Middle frontal gyrus (tissue), 1 donor: ENCODE measurements around the gene ZDHHC8.

Experiments
- DNase-seq: peaks from one replicate; pipeline ENCODE4 v3.0.0-alpha.2; 2015; ENCODE audit warnings: low spot score; ENCODE audit errors: extremely low spot score

ZDHHC8 gene

DNA sequence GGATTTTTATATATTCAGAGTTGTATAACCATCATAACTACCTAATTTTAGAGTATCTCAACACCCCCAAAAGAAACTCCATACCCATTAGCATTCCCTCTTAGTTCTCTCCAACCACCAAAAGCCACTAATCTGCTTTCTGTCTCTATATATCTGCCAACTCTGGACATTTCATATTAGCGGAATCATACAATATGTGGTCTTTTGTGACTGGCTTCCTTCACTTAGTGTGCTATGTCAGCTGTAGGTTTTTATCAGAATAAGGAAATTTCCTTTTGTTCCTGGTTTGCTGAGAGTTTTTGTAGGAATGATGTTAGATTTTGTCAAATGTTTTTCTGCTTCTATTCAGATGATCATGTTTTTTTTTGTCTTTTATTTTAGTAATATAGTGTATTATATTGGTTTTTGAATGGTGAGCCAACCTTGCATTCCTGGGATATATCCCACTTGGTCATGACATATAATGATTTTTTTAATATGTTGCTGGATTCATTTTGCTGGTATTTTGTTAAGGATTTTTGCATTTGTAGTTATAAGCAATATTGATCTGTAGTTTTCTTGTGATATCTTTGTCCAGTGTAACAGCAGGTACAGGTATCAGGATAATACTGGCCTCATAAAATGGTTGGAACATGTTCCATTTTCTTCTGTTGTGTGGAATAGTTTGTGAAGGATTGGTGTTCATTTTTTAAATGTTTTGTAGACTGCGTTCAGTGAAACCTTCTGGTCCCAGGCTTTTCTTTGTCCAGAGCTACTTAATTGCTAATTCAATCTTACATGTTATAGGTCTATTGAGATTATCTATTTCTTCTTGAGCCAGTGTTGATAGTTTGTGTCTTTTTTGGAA, 34.8 kb upstream of the ZDHHC8 start:
- DNase-seq, result no peak

GRCh38 chr22:20099099-20099711, 32.4 kb upstream of the ZDHHC8 start:
- DNase-seq, result no peak

DNA sequence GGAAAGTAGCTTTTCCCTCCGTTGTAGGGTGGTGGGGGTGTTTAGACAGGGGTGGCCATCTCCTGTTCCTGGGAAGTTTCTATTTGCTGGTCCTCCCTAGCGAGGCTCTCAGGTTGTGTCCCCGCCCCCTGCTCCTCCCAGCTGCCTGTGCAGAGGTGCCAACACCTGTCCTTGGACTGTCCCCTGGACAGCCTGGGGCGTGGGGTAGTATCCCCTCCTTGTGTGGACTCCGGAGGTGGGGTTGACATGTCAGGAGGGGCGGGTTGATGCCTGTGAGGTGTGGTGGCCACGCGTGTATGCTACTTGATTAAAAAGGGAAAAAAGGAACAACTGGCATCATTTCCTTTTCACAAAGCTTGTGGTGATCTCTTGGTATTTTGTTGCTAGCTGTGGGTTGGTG, 30.0 kb upstream of the ZDHHC8 start:
- no peak for DNase-seq

- no peak for DNase-seq
Observed at GRCh38 chr22:20102203-20102780, 29.3 kb upstream of the ZDHHC8 start.

DNA sequence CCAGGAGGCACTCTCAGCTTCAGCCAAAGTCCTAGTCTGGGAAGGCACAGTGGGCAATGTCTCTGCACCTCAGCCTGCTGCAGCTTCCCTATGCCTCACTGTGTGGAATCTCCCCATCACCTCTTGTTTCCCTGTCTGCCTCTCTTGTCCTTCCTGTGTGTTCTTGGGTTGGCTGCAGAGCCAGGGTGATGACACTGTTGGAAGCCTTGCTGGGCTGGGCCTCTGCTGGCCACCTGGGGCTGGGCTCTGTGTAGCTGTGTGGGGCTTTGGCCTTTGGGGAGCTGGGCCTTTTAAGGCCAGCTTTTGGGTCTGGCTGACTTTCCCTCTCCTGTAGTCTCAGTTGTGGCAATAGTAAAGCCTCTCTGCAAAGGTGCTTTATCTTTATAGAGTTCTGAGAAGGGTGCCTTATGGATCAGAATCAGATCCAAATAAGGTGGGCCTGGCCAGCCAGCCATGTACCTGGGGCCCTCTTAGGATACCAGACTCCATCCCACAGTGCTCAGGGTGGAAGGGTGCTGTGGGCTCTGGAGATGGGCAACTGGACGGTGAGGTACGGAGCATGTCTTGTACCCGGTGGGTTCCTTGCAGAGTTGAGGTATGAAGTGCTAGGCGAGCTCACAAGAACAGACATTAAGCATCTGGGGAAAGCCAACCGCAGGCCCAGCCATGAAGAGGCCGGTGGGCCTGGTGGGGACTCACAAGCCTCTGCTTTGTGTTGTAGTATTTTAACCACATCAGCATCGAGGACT, 26.0 kb upstream of the ZDHHC8 start:
- DNase-seq, result no peak

DNA sequence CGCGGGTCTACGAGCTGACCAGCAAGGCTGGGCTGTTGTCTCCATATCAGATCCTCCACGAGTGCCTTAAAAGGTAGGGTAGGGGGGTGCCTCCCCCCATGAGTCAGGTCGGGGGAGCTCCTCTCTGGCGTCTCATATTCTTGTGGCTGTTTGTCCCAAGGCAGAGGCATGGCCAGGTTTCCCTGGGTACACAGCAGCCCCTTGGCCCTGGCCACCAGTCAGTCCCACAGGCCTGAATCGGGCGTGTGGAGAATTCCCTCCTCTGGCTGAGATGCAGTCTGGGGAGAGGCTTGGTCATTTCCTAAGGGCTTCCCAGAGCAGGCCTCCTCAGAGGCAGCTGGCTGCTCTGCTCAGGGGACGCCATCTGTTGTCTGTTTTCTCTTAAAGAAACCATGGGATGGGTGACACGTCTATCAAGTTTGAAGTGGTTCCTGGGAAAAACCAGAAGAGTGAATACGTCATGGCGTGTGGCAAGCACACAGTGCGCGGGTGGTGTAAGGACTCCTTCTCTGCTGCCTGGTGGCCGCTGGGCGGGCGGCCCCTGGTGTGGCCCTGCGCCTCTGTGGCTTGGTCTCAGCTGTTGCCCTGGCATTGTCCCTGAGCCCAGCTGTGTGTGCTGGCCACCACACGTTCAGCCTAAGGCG, 25.3 kb upstream of the ZDHHC8 start:
- no peak for DNase-seq

- DNase-seq, result no peak
Observed at GRCh38 chr22:20106849-20107237, 24.8 kb upstream of the ZDHHC8 start.

- no peak for DNase-seq
Observed at GRCh38 chr22:20107471-20107901, 24.1 kb upstream of the ZDHHC8 start.

- no peak for DNase-seq
Observed at GRCh38 chr22:20107951-20108756, 23.4 kb upstream of the ZDHHC8 start.

DNA sequence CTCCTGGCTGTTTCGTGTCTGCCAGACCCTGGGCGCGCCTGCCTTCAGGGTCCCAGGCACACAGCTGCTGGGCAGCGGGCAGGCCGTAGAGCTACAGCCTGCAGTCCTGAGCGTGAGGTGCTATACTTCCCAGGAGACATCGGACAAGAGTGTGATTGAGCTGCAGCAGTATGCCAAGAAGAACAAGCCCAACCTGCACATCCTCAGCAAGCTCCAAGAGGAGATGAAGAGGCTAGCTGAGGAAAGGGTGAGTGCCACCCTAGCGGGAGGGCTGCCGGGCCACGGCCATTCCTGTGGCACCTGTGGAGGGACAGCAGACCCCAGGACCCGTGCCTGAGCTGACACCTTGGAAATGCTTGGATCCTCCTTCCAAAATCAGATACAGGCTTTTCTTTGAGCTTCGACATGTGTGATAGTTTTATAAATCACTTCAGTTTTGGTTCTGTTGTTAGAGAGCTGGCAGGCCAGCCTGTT, 22.8 kb upstream of the ZDHHC8 start:
- no peak for DNase-seq

- no peak for DNase-seq
Observed at GRCh38 chr22:20109411-20110358, 21.9 kb upstream of the ZDHHC8 start.

- no peak for DNase-seq
Observed at GRCh38 chr22:20110359-20110985, 21.1 kb upstream of the ZDHHC8 start.

DNA sequence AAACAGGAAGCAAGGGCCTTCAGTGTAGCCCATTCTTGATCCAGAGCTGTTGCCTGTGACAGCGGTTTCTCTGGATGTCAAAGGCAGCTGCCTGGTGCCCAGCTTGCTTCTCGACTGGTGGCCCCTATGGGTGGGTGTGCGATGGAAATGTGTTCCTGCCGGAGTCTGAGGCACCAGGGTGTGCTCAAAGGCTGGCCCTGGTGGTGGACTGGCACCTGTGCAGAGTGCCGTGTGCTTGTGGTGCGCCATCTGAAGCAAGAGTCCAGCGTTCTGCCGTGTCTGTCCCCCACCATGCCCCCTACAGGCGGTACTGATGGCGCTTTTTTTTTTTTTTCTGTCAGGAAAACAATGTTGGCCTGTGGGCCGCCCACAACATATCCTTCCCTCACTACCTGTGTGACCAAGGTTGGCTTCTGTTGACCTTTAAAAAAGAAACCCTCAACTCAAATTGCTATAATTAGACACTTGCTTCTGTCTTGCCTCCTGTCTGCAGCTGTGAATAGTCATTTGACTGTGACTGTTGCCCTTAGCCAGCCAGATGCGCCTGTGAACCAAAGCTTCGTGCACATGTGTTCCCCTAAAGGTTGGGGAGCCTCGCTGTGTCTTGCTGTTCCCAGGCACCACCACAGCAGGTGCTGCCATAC, 20.4 kb upstream of the ZDHHC8 start:
- DNase-seq, result no peak

GRCh38 chr22:20111689-20112622, 19.6 kb upstream of the ZDHHC8 start:
- no peak for DNase-seq

GRCh38 chr22:20112623-20113511, 18.7 kb upstream of the ZDHHC8 start:
- DNase-seq, result no peak
